Naive thymus-derived CD4-positive, alpha-beta T cell (primary cell): ENCODE measurements around the gene CRADD. TPM values are rescaled to one million over a fixed set of nuclear protein-coding genes. Genes with fewer than 3 reads are reported as not detected.

Experiments
- ATAC-seq: fragments of 150-1000 bp; cut with Tn5 transposase; 2 replicates; pipeline ENCODE4 v1.10.0; 2021; ENCODE audit warnings: mild to moderate bottlenecking, moderate library complexity
- CTCF ChIA-PET: fragments of 350-600 bp; sonication (Branson Sonifier 250); formaldehyde crosslinking; loops from one replicate; lab custom pipeline; 2021; ENCODE audit warnings: antibody characterized with exemption; lab: Charles Lee
- POLR2A ChIA-PET: fragments of 350-600 bp; sonication (Branson Sonifier 250); formaldehyde crosslinking; loops from one replicate; lab custom pipeline; 2021; ENCODE audit warnings: antibody characterized with exemption, inconsistent platforms; lab: Charles Lee
- DNase-seq, 9 donors: peaks; one replicate each; pipeline versions ENCODE4 v3.0.0 to v3.0.0-alpha.2; 2020 to 2022; ENCODE audit warnings: mixed read lengths in 1 of 9
- H3K27ac ChIP-seq: one replicate; pipeline ENCODE4 v1.7.0; 2013; ENCODE audit warnings: mild to moderate bottlenecking, low read depth, low read length, moderate library complexity
- H3K27me3 ChIP-seq, 2 donors: one replicate each; pipeline ENCODE4 v1.7.0; 2013; ENCODE audit warnings: low read length in 2 of 2, mild to moderate bottlenecking in 2 of 2, moderate library complexity in 2 of 2; ENCODE audit not compliant: control insufficient read depth in 2 of 2, insufficient read depth in 2 of 2
- H3K36me3 ChIP-seq, 3 experiments: 1 replicate in 2 of 3; 2 replicates in 1 of 3; pipeline ENCODE4 v1.7.0; 2013; ENCODE audit warnings: low read length in 3 of 3, mild to moderate bottlenecking in 3 of 3, moderate library complexity in 1 of 3; ENCODE audit not compliant: insufficient read depth in 3 of 3, control insufficient read depth in 2 of 3
- H3K4me1 ChIP-seq, 2 donors: one replicate each; pipeline ENCODE4 v1.7.0; 2013; ENCODE audit warnings: low read length in 2 of 2, mild to moderate bottlenecking in 2 of 2, moderate library complexity in 1 of 2; ENCODE audit not compliant: control insufficient read depth in 2 of 2, insufficient read depth in 2 of 2
- H3K4me3 ChIP-seq: 2 replicates; pipeline ENCODE4 v1.7.0; 2013; ENCODE audit warnings: mild to moderate bottlenecking, low read length
- H3K9me3 ChIP-seq, 3 experiments: 1 replicate in 2 of 3; 2 replicates in 1 of 3; pipeline ENCODE4 v1.7.0; 2013; ENCODE audit warnings: low read length in 3 of 3; ENCODE audit not compliant: control insufficient read depth in 2 of 3
- H3K27ac Mint-ChIP-seq, 9 donors: one replicate each; pipeline ENCODE4 v1.8.0; 2020 to 2022; ENCODE audit warnings: mixed read lengths in 9 of 9, mild to moderate bottlenecking in 8 of 9, moderate library complexity in 5 of 9, inconsistent platforms in 2 of 9
- H3K27me3 Mint-ChIP-seq, 5 donors: one replicate each; pipeline ENCODE4 v1.8.0; 2021 to 2022; ENCODE audit warnings: mixed read lengths in 5 of 5, mild to moderate bottlenecking in 1 of 5
- H3K36me3 Mint-ChIP-seq, 5 donors: one replicate each; pipeline ENCODE4 v1.8.0; 2020 to 2022; ENCODE audit warnings: mixed read lengths in 5 of 5, mild to moderate bottlenecking in 3 of 5, inconsistent platforms in 1 of 5
- H3K4me1 Mint-ChIP-seq, 7 donors: one replicate each; pipeline ENCODE4 v1.8.0; 2020 to 2022; ENCODE audit warnings: mixed read lengths in 7 of 7, mild to moderate bottlenecking in 3 of 7, inconsistent platforms in 1 of 7
- H3K4me3 Mint-ChIP-seq, 10 donors: one replicate each; pipeline ENCODE4 v1.8.0; 2020 to 2022; ENCODE audit warnings: mild to moderate bottlenecking in 10 of 10, mixed read lengths in 10 of 10, moderate library complexity in 6 of 10, inconsistent platforms in 2 of 10
- H3K9me3 Mint-ChIP-seq, 11 donors: one replicate each; pipeline ENCODE4 v1.8.0; 2020 to 2022; ENCODE audit warnings: mixed read lengths in 11 of 11, mild to moderate bottlenecking in 4 of 11, inconsistent platforms in 1 of 11, moderate library complexity in 1 of 11
- intact Hi-C, 2 donors: fragments of 100-400 bp; cut with micrococcal nuclease; formaldehyde crosslinking; loops; one replicate each; pipeline ENCODE4 v1.15.1; 2023
- polyA plus RNA-seq, 2 donors: library from polyadenylated mRNA; unstranded; fragments of 300-500 nt; fragmentation: Illumina TruSeq; gene quantifications; one replicate each; pipeline ENCODE4 v1.2.3, GENCODE V29; 2021
- total RNA-seq, 6 experiments: library from RNA in 5 of 6; stranded (reverse) in 5 of 6; gene quantifications; 1 replicate in 5 of 6; 2 replicates in 1 of 6; pipeline ENCODE4 v1.2.3 and lab custom pipeline; 2021 to 2026

CRADD gene
- total and polyA plus RNA-seq, 7 experiments from 2014 or later = 11.4 to 17.1 (median 13.8) TPM

DNA sequence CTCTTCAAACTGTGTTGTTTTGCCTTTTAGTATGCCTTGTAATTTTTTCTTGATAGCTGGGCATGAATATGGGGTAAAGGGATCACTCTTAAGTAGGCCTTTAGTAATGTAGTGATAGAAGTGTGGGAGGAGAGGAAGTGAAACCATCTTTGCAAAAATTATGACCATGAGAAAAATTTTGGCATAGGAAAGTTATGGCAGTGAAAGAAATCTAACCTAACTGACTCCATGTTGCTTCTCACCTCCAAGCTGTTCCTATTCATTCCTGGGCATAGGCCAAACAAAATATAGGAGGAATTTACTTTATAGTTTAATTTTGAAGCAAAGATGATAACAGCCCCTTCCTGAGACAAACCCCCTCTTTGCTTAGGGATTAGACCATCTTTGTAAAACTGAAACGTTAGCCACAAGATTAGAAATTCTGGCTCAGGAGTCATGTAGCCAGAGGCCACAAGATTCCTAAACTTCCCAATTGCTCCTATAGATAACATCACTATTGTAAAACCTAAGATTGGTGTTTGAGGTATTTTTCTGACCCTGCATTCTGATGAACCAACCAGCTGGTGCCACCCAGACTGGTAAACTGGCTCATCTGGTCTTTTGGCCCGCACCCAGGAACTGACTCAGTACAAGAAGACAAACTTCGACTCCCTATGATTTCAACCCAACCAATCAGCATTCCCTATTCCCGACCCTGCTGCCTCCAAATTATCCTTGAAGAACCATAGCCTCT lies 45.8 kb downstream of the CRADD start:
- H3K4me3 ChIP-seq = no peak overlapping the region
- no peaks in the 10 kb centered on the region for H3K36me3 ChIP-seq
- H3K4me1 ChIP-seq = no peaks in the 10 kb centered on the region
- H3K27me3 Mint-ChIP-seq = no peaks in the 10 kb centered on the region
- no peaks in the 10 kb centered on the region for H3K9me3 ChIP-seq
- no peaks in the 10 kb centered on the region for H3K27me3 ChIP-seq
- peaks cover 2 to 50% (median 25%) of the 10 kb centered on the region in 11 donors for H3K9me3 Mint-ChIP-seq
- ChIA-PET POLR2A (no interaction called here), CTCF (no interaction called here)
- peaks cover 5 to 48% (median 28%) of the 10 kb centered on the region in 5 donors for H3K36me3 Mint-ChIP-seq
- H3K4me1 Mint-ChIP-seq = peaks cover 0 to 18% (median 9%) of the 10 kb centered on the region in 7 donors
- DNase-seq (no peak), ATAC-seq (no peak)
- H3K27ac ChIP-seq = no peak overlapping the region
- H3K4me3 Mint-ChIP-seq = no peak overlapping the region
- no peak overlapping the region for H3K27ac Mint-ChIP-seq
- intact Hi-C loops = no loop called here

DNA sequence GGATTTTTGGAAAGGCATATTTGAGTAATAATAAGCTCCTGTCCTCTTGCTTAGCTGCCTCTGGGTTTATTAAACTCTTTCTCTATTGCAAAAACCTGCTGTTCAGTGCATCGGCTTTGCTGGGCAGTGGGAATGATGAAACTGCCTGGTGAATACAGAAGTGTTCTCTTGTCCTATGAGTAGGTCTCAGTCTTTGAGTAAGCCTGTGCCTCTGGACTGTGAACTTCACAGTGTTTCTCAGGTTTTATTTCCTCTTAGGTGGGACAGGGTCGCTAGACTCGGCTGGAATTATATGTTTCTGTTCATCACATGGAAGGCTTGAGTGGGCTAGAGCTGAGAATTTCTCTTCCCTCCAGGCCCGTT lies 46.4 kb downstream of the CRADD start:
- no peak overlapping the region for H3K4me3 ChIP-seq
- H3K27me3 Mint-ChIP-seq = no peaks in the 10 kb centered on the region
- H3K27ac ChIP-seq = no peak overlapping the region
- no peak overlapping the region for H3K4me3 Mint-ChIP-seq
- H3K27ac Mint-ChIP-seq = no peak overlapping the region
- H3K27me3 ChIP-seq = no peaks in the 10 kb centered on the region
- peaks cover 0 to 19% (median 9%) of the 10 kb centered on the region in 7 donors for H3K4me1 Mint-ChIP-seq
- intact Hi-C loops = no loop called here
- no peak for ATAC-seq
- no peaks in the 10 kb centered on the region for H3K4me1 ChIP-seq
- H3K36me3 Mint-ChIP-seq = peaks cover 5 to 43% (median 22%) of the 10 kb centered on the region in 5 donors
- peaks cover 1 to 44% (median 20%) of the 10 kb centered on the region in 11 donors for H3K9me3 Mint-ChIP-seq
- H3K36me3 ChIP-seq = no peaks in the 10 kb centered on the region
- no peaks in the 10 kb centered on the region for H3K9me3 ChIP-seq
- CTCF ChIA-PET = no interaction called here
- POLR2A ChIA-PET = no interaction called here
- DNase-seq = no peak

DNA sequence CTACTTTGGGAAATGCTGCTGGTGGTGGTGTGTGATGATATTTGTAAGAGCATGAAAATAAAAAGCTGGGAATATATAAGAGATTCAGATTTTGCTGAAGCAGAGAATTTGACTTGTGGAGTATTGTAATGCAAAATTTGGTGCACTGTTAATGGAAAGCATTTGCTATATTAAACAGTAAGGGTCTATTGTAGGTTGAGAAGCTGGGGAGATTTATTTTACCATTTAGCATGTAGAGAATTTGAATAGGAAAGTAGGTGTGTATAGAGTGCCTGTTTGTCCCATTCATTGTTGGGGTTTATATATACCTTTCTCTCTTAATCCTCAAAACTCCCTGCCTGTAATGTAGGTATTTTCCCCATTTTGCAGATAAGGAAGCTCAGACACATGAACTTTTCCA lies 48.4 kb downstream of the CRADD start:
- Histone ChIP-seq H3K4me1 (no peaks in the 10 kb centered on the region), H3K9me3 (no peaks in the 10 kb centered on the region), H3K4me3 (no peak overlapping the region), H3K27ac (no peak overlapping the region), H3K36me3 (no peaks in the 10 kb centered on the region), H3K27me3 (no peaks in the 10 kb centered on the region)
- CTCF ChIA-PET = no interaction called here
- H3K27me3 Mint-ChIP-seq = no peaks in the 10 kb centered on the region
- no peak for DNase-seq
- intact Hi-C loops = loop anchor here in 1 of 2 donors (5.0 kb wide), 1 partner anchor 112 kb away; no protein-coding TSS in a partner anchor
- H3K4me1 Mint-ChIP-seq = peaks cover 0 to 29% (median 9%) of the 10 kb centered on the region in 7 donors
- no peak overlapping the region for H3K4me3 Mint-ChIP-seq
- peak overlapping the region in 1 of 9 donors; percentile 5 for H3K27ac Mint-ChIP-seq
- ATAC-seq = no peak
- POLR2A ChIA-PET = interaction anchor here (0.6 kb wide), 1 partner anchor 49 kb away, joined by 3 read pairs; the partner anchor contains the start of gene CRADD
- peaks cover 0 to 27% (median 10%) of the 10 kb centered on the region in 11 donors for H3K9me3 Mint-ChIP-seq
- H3K36me3 Mint-ChIP-seq = peaks cover 5 to 29% (median 17%) of the 10 kb centered on the region in 5 donors

DNA sequence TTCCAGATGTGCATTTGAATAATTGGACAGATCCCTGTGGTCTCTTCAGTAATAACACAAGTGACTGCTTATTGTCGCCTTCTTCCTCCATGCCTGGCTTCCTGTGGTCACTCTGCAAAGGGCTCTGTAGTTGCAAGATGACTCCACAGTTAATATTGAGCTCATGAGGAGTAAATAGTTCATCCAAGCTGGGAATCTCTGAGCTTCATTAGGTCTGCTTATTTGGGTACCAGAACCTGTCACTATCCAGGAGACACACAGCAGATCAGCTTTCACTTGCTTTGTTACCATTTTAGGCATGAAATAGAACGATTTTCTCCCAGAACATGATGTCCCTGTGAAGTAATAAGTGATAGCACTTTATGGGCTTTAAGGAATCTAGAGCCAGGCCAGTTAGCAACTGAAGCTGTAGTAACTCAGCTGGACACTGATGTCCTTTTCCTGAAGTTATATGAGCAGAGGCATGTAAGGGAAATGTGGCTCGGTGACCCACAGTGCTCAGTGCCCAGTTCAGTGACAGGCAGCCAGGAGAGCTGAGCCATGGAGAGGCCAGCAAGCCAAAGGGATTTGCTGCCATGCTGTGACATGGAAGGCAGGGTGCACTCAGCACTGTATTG lies 50.1 kb downstream of the CRADD start:
- POLR2A ChIA-PET = no interaction called here
- intact Hi-C loops = loop anchor here in 1 of 2 donors (5.0 kb wide), 1 partner anchor 110 kb away; no protein-coding TSS in a partner anchor
- H3K27me3 Mint-ChIP-seq = no peaks in the 10 kb centered on the region
- peaks cover 0 to 10% (median 5%) of the 10 kb centered on the region in 11 donors for H3K9me3 Mint-ChIP-seq
- H3K4me1 Mint-ChIP-seq = peaks cover 0 to 28% (median 9%) of the 10 kb centered on the region in 7 donors
- no peaks in the 10 kb centered on the region for H3K27me3 ChIP-seq
- no peak overlapping the region for H3K4me3 Mint-ChIP-seq
- H3K4me1 ChIP-seq = no peaks in the 10 kb centered on the region
- peaks cover 2 to 15% (median 8%) of the 10 kb centered on the region in 5 donors for H3K36me3 Mint-ChIP-seq
- ATAC-seq (no peak), DNase-seq (no peak)
- no peak overlapping the region for H3K4me3 ChIP-seq
- H3K9me3 ChIP-seq = no peaks in the 10 kb centered on the region
- H3K27ac ChIP-seq = no peak overlapping the region
- H3K27ac Mint-ChIP-seq = no peak overlapping the region
- no peaks in the 10 kb centered on the region for H3K36me3 ChIP-seq
- CTCF ChIA-PET = no interaction called here

DNA sequence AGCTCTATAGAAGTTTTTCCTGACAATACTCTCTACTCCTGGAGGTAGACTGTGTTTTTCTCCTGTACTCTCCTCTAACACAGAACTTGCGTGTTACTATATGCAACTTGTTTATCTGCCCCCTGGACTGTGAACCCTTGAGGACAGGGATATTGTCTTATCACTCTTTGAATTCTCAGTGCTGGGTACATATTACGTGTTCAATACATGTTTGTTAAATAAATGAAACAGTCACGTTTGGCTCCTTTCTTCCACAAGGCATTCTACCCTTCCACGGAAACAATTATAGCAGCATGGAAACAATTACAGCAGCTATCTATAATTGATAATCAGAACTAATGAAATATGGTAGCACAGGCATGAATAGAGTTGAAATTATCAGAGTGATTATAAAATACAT lies 50.7 kb downstream of the CRADD start:
- no peaks in the 10 kb centered on the region for H3K36me3 ChIP-seq
- intact Hi-C loops = loop anchor here in 1 of 2 donors (5.0 kb wide), 1 partner anchor 109 kb away; no protein-coding TSS in a partner anchor
- Mint-ChIP-seq H3K36me3 (peaks cover 0 to 10% (median 5%) of the 10 kb centered on the region in 5 donors), H3K4me3 (no peak overlapping the region), H3K27me3 (no peaks in the 10 kb centered on the region), H3K27ac (no peak overlapping the region), H3K9me3 (peaks cover 0 to 5% (median 0%) of the 10 kb centered on the region in 11 donors), H3K4me1 (peaks cover 0 to 23% (median 8%) of the 10 kb centered on the region in 7 donors)
- no peaks in the 10 kb centered on the region for H3K27me3 ChIP-seq
- H3K4me1 ChIP-seq = no peaks in the 10 kb centered on the region
- ATAC-seq (no peak), DNase-seq (no peak)
- H3K27ac ChIP-seq = no peak overlapping the region
- POLR2A ChIA-PET = interaction anchor here (0.6 to 0.7 kb wide), 2 partner anchors 12 to 1208 kb away, joined by 3 to 4 read pairs; no protein-coding TSS in a partner anchor
- CTCF ChIA-PET = no interaction called here
- no peak overlapping the region for H3K4me3 ChIP-seq
- no peaks in the 10 kb centered on the region for H3K9me3 ChIP-seq

DNA sequence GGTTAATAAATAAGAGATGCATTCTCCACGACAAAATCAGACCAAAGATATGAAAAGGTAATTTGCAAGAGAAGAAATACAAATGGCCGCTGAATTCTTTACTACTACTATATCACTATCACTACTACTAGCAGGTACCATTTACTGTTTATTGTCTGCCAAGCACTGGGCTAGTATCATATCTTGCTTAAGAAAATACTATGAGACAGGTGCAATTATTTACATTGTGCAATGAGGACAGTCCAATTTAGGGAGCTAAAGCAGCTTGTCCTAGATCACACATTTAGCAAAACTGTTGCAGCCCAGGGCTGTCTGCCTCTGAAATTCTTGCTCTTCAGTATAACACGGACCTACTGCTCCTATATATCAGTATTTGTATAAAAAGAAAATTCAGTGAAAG lies 52.8 kb downstream of the CRADD start:
- Histone ChIP-seq H3K4me1 (no peaks in the 10 kb centered on the region), H3K27ac (no peak overlapping the region), H3K4me3 (no peak overlapping the region), H3K9me3 (no peaks in the 10 kb centered on the region), H3K36me3 (no peaks in the 10 kb centered on the region), H3K27me3 (no peaks in the 10 kb centered on the region)
- DNase-seq (no peak), ATAC-seq (no peak)
- ChIA-PET CTCF (interaction anchor here (1.1 to 1.3 kb wide), 2 partner anchors 12 to 28 kb away, joined by 3 to 4 read pairs; no protein-coding TSS in a partner anchor), POLR2A (no interaction called here)
- intact Hi-C loops = loop anchor here in 1 of 2 donors (5.0 kb wide), 1 partner anchor 107 kb away; no protein-coding TSS in a partner anchor
- Mint-ChIP-seq H3K36me3 (peaks cover 0 to 15% (median 14%) of the 10 kb centered on the region in 5 donors), H3K27ac (no peak overlapping the region), H3K27me3 (no peaks in the 10 kb centered on the region), H3K4me1 (peaks cover 0 to 23% (median 7%) of the 10 kb centered on the region in 7 donors), H3K4me3 (no peak overlapping the region), H3K9me3 (peaks cover 0 to 3% (median 0%) of the 10 kb centered on the region in 11 donors)
